ENCODE results near the gene SRMS. TPM values are rescaled to one million over a fixed set of nuclear protein-coding genes. Genes with fewer than 3 reads are reported as not detected.

SRMS gene
- total RNA-seq, 1 experiment from 2014 or later: 3.2 TPM

GRCh38 chr20:63566395-63567135 lies 19.0 kb upstream of the SRMS start:
- no peaks in the 10 kb centered on the region for H3K9me2 ChIP-seq (ENCODE audit: insufficient read depth)
- DNase-seq (ENCODE audit: low read depth, low spot score) (no peak), ATAC-seq (no peak)

More at GRCh38 chr20:63566395-63567135, 19.0 kb upstream of the SRMS start:
- POLR2A ChIA-PET: no interaction called here
- no peak overlapping the region for H3K9ac ChIP-seq (ENCODE audit: low read length)
- no peaks in the 10 kb centered on the region for H3K9me3 ChIP-seq (ENCODE audit: control insufficient read depth in 1 of 2, insufficient read depth in 1 of 2, low read depth in 1 of 2, low read length in 2 of 2)
- no peak overlapping the region for H2AFZ ChIP-seq (ENCODE audit: low read depth, low read length, poor library complexity, severe bottlenecking)
- no TSS peak for BruUV-seq (replicated peaks)
- H3K36me3 ChIP-seq (ENCODE audit: control insufficient read depth in 1 of 2, insufficient read depth in 2 of 2, low read length in 2 of 2): no peaks in the 10 kb centered on the region
- H3K79me2 ChIP-seq (ENCODE audit: insufficient read depth, low read length): no peaks in the 10 kb centered on the region
- TF ChIP-seq RAD21 (IDR thresholded peaks at IDR 0.05; ENCODE audit: low read depth) (no peak), ZFX (IDR thresholded peaks at IDR 0.05) (no peak), YY1 (IDR thresholded peaks at IDR 0.05; ENCODE audit: extremely low read depth, insufficient replicate concordance, low read depth, low read length) (no peak), SIN3A (IDR thresholded peaks at IDR 0.05; ENCODE audit: low read depth) (no peak)
- TF ChIP-seq, protein P1, sequence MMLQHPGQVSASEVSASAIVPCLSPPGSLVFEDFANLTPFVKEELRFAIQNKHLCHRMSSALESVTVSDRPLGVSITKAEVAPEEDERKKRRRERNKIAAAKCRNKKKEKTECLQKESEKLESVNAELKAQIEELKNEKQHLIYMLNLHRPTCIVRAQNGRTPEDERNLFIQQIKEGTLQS (IDR thresholded peaks at IDR 0.05): no peak
- TF ChIP-seq, protein P2, sequence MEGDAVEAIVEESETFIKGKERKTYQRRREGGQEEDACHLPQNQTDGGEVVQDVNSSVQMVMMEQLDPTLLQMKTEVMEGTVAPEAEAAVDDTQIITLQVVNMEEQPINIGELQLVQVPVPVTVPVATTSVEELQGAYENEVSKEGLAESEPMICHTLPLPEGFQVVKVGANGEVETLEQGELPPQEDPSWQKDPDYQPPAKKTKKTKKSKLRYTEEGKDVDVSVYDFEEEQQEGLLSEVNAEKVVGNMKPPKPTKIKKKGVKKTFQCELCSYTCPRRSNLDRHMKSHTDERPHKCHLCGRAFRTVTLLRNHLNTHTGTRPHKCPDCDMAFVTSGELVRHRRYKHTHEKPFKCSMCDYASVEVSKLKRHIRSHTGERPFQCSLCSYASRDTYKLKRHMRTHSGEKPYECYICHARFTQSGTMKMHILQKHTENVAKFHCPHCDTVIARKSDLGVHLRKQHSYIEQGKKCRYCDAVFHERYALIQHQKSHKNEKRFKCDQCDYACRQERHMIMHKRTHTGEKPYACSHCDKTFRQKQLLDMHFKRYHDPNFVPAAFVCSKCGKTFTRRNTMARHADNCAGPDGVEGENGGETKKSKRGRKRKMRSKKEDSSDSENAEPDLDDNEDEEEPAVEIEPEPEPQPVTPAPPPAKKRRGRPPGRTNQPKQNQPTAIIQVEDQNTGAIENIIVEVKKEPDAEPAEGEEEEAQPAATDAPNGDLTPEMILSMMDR (IDR thresholded peaks at IDR 0.05 in 2 of 3, conservative IDR thresholded peaks at IDR 0.05 in 1 of 3; ENCODE audit: borderline replicate concordance in 1 of 3, insufficient read depth in 1 of 3, low read depth in 2 of 3, low read length in 2 of 3): no peak
- CTCF ChIA-PET: no interaction called here
- H3K4me3 ChIP-seq (replicated peaks in 1 of 2; ENCODE audit: low read depth in 1 of 2, low read length in 2 of 2): no peak overlapping the region
- no peak overlapping the region for H3K4me2 ChIP-seq (ENCODE audit: low read length)
- H3K4me1 ChIP-seq (ENCODE audit: control insufficient read depth in 1 of 2, insufficient read depth in 2 of 2, low read length in 2 of 2): no peaks in the 10 kb centered on the region
- H4K20me1 ChIP-seq (ENCODE audit: insufficient read depth): no peaks in the 10 kb centered on the region
- no peak overlapping the region for H3K27ac ChIP-seq (ENCODE audit: low read depth, low read length)
- H3K27me3 ChIP-seq (ENCODE audit: insufficient read depth, low read length): no peaks in the 10 kb centered on the region
- RAD21 ChIA-PET (ENCODE audit: low non-redundant PET in 1 of 2, low total read pairs in 2 of 2, uncharacterized antibody in 2 of 2, unreplicated experiment in 2 of 2): interaction anchor here in 1 of 2 experiments (0.6 kb wide), 1 partner anchor 8 kb away, joined by 3 read pairs; the partner anchor contains the start of gene HELZ2
- intact Hi-C loops (cut with micrococcal nuclease): no loop called here
